Stimulated activated CD8-positive, alpha-beta memory T cell treated with anti-CD3 and anti-CD28 coated beads, Interleukin-4, amount 100 ng/mL, for 48 hours (primary cell): ENCODE data around the gene PYGO1.
"Not testable (repeated sequence)": the region's sequence is repeated elsewhere in the genome, so short reads cannot be mapped to it uniquely, and the experiment has no call there.

ENCODE experiments used
- DNase-seq: peaks from one replicate; pipeline ENCODE4 v3.0.0-alpha.2; 2020

The PYGO1 gene

GRCh38 chr15:55588070-55588814 is at the start of gene PYGO1:
Gene PYGO1 (minus strand): TSS chr15:55588345. CDS start chr15:55587883, 462 bp downstream.
- peak; percentile 60 for DNase-seq

- DNase-seq, result no peak
These were observed 48.9 kb upstream of the PYGO1 start for GRCh38 chr15:55637086-55637485.

GRCh38 chr15:55633731-55634130 is 45.6 kb upstream of the PYGO1 start:
- no peak for DNase-seq

GRCh38 chr15:55632434-55632833 is 44.3 kb upstream of the PYGO1 start:
- DNase-seq, result no peak

- no peak for DNase-seq
These were observed 42.7 kb upstream of the PYGO1 start for GRCh38 chr15:55630858-55631257.

GRCh38 chr15:55628369-55628730 is 40.2 kb upstream of the PYGO1 start:
- DNase-seq, result no peak

- no peak for DNase-seq
These were observed 39.7 kb upstream of the PYGO1 start for GRCh38 chr15:55627730-55628368.

GRCh38 chr15:55619783-55620182 is 31.6 kb upstream of the PYGO1 start:
- no peak for DNase-seq

- DNase-seq, result no peak
These were observed 30.2 kb upstream of the PYGO1 start for GRCh38 chr15:55618387-55618786.

- DNase-seq, result no peak
These were observed 27.3 kb upstream of the PYGO1 start for GRCh38 chr15:55615445-55615844.

GRCh38 chr15:55613727-55614126 is 25.6 kb upstream of the PYGO1 start:
- no peak for DNase-seq

- DNase-seq, result no peak
These were observed 18.1 kb upstream of the PYGO1 start for GRCh38 chr15:55606214-55606613.

GRCh38 chr15:55601374-55601773 is 13.2 kb upstream of the PYGO1 start:
- DNase-seq, result no peak

GRCh38 chr15:55599439-55599838 is 11.3 kb upstream of the PYGO1 start:
- no peak for DNase-seq

- not testable (repeated sequence) for DNase-seq
These were observed 4.9 kb upstream of the PYGO1 start for GRCh38 chr15:55593019-55593418.

GRCh38 chr15:55590788-55591187 is 2.6 kb upstream of the PYGO1 start:
- no peak for DNase-seq

- no peak for DNase-seq
These were observed 1.1 kb upstream of the PYGO1 start for GRCh38 chr15:55589287-55589686.

GRCh38 chr15:55588815-55589115 is 620 bp upstream of the PYGO1 start:
- DNase-seq, result peak; percentile 25

- DNase-seq, result peak; percentile 39
These were observed 650 bp downstream of the PYGO1 start for GRCh38 chr15:55587321-55588069.

GRCh38 chr15:55586808-55587207 is 1.3 kb downstream of the PYGO1 start:
- no peak for DNase-seq

- DNase-seq, result no peak
These were observed 11.2 kb downstream of the PYGO1 start for GRCh38 chr15:55576943-55577342.

- no peak for DNase-seq
These were observed 14.0 kb downstream of the PYGO1 start for GRCh38 chr15:55574096-55574495.

GRCh38 chr15:55573224-55573623 is 14.9 kb downstream of the PYGO1 start:
- DNase-seq, result no peak
